Caco-2 (cell line): ENCODE measurements around the gene CC2D1B. TPM values are rescaled to one million over a fixed set of nuclear protein-coding genes. Genes with fewer than 3 reads are reported as not detected.

Experiments used
- Bru-seq: library from RNA; stranded (reverse); fragments of 400-500 nt; gene quantifications from one replicate; lab custom pipeline; 2021; lab: Mats Ljungman, UMichigan
- BruChase-seq, 2 experiments: library from RNA; stranded (reverse); fragments of 400-500 nt; gene quantifications; one replicate each; lab custom pipeline; 2021; lab: Mats Ljungman, UMichigan
- BruUV-seq: library from RNA; stranded (reverse); fragments of 400-500 nt; replicated peaks from 2 replicates; lab custom pipeline; 2021; lab: Mats Ljungman, UMichigan
- CTCF ChIA-PET: fragments of 300-600 bp; sonication (Branson Sonifier 250); formaldehyde crosslinking; loops from one replicate; lab custom pipeline; 2022; ENCODE audit warnings: antibody characterized with exemption; lab: Charles Lee
- POLR2A ChIA-PET: fragments of 300-600 bp; sonication (Branson Sonifier 250); formaldehyde crosslinking; loops from one replicate; lab custom pipeline; 2022; ENCODE audit warnings: antibody characterized with exemption; lab: Charles Lee
- DNase-seq, 2 experiments: peaks; one replicate each; pipeline versions ENCODE4 v3.0.0 to v3.0.0-alpha.2; 2020 to 2022
- H3K27me3 ChIP-seq: replicated peaks from 2 replicates; pipeline ENCODE4 v1.6.0; 2011; ENCODE audit warnings: low read length; ENCODE audit not compliant: control insufficient read depth, insufficient read depth
- H3K36me3 ChIP-seq: 2 replicates; pipeline ENCODE4 v1.5.1; 2011; ENCODE audit warnings: low read length; ENCODE audit not compliant: control insufficient read depth, insufficient read depth
- H3K4me1 ChIP-seq: fragments of 250-450 bp; sonication (Bioruptor Pico); 2 replicates; pipeline ENCODE4 v1.5.1; 2020; ENCODE audit warnings: mild to moderate bottlenecking
- H3K4me3 ChIP-seq: 2 replicates; pipeline ENCODE4 v1.5.1; 2011; ENCODE audit warnings: low read depth, mild to moderate bottlenecking, control low read depth, low read length
- H3K9me3 ChIP-seq: fragments of 250-450 bp; sonication (Bioruptor Pico); 2 replicates; pipeline ENCODE4 v1.5.1; 2020; ENCODE audit warnings: mild to moderate bottlenecking, moderate library complexity
- H3K27ac Mint-ChIP-seq: one replicate; pipeline ENCODE4 v1.8.0; 2022; ENCODE audit warnings: mixed read lengths; ENCODE audit not compliant: unreplicated experiment
- H3K27me3 Mint-ChIP-seq: one replicate; pipeline ENCODE4 v1.8.0; 2022; ENCODE audit warnings: mixed read lengths; ENCODE audit not compliant: insufficient read depth, unreplicated experiment
- H3K36me3 Mint-ChIP-seq: one replicate; pipeline ENCODE4 v1.8.0; 2022; ENCODE audit warnings: mild to moderate bottlenecking, mixed read lengths; ENCODE audit not compliant: insufficient read depth, unreplicated experiment
- H3K4me1 Mint-ChIP-seq: one replicate; pipeline ENCODE4 v1.8.0; 2022; ENCODE audit warnings: low read depth, mixed read lengths; ENCODE audit not compliant: unreplicated experiment
- H3K4me3 Mint-ChIP-seq: one replicate; pipeline ENCODE4 v1.8.0; 2022; ENCODE audit warnings: mild to moderate bottlenecking, moderate library complexity, mixed read lengths; ENCODE audit not compliant: unreplicated experiment
- H3K9me3 Mint-ChIP-seq: one replicate; pipeline ENCODE4 v1.8.0; 2022; ENCODE audit warnings: mixed read lengths; ENCODE audit not compliant: unreplicated experiment
- intact Hi-C: fragments of 100-400 bp; cut with micrococcal nuclease; formaldehyde crosslinking; loops from one replicate; pipeline ENCODE4 v1.10.0; 2022; ENCODE audit not compliant: unreplicated experiment
- long read RNA-seq: library from polyadenylated mRNA; stranded (forward); transcript quantifications from one replicate; pipeline ENCODE4 v2.0.0, GENCODE V29; 2022
- total RNA-seq: library from RNA; stranded (reverse); gene quantifications from 2 replicates; pipeline ENCODE4 v1.2.3, GENCODE V29; 2022
- TF ChIP-seq, protein P1 (sequence below), 2 experiments: fragments of 200-600 bp in 1 of 2; IDR thresholded peaks; 1 replicate in 1 of 2; 2 replicates in 1 of 2; pipeline versions ENCODE4 v1.5.1 to v1.8.0; 2011 to 2022; ENCODE audit warnings: antibody characterized with exemption in 1 of 2, control low read depth in 1 of 2, inconsistent platforms in 1 of 2, low read depth in 1 of 2, low read length in 1 of 2, mild to moderate bottlenecking in 1 of 2, moderate library complexity in 1 of 2; ENCODE audit not compliant: insufficient read depth in 1 of 2, severe bottlenecking in 1 of 2, unreplicated experiment in 1 of 2

The CC2D1B gene
- 31.1 and 32.4 TPM in 2 replicates for total RNA-seq
- percentile 68 among the genes with signal in this experiment for Bru-seq, nascent RNA
- percentile 70 among the genes with signal in this experiment for BruChase-seq, experiment 1, labeled RNA remaining after a 2-hour chase
- BruChase-seq, experiment 2, labeled RNA remaining after a 6-hour chase = percentile 73 among the genes with signal in this experiment
- long read RNA-seq, partial matches to known transcripts = 6 of 16 reads
- long read RNA-seq, other reads (novel, unspliced or antisense) = 10 of 16 reads

DNA sequence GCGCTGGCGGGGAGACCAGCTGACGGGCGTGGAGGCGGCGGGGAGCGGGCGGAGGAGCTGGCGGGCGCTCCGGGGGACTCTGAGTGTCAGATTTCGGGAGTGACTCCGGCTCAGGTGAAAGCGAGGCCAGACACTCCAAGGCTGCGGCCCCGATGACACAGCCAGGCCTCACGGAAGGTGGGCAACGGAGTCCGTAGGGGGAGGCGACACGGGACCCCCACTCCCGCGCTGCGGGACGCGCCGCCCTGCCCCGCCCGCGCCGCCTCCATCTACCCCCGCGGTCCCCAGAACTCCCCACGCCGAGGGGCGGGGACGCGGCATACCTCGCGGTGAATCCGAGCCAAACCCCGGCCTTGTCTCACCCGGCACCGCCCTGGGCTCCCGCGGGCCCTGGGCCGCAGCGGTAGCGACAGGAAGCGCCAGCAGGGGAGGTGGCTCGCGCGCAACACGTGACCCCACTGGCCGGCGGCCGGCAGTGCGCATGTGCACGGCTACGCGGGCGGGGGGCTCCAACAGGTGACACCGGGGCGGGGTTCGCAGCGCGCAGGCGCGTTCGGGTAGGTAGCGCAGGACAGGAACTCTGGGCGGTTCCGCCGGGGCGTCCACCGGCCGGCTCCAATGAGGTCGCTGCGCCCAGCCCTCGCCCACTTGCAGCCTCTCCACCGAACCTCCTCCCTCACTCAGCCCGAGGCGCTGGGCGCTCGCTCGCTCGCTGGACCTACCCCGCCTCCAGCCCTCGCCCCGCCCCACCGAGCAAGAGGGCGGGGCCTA is at the start of gene CC2D1B:
Gene CC2D1B, minus strand, starts transcription at position 460 of the 771 bp plus-strand sequence. CDS start 1,585 bp downstream, outside the sequence.
- no peaks in the 10 kb centered on the region for H3K27me3 ChIP-seq
- POLR2A ChIA-PET = interaction anchor here (0.5 to 1.0 kb wide), 3 partner anchors 38 to 520 kb away, joined by 3 to 5 read pairs (median 5); partner anchors contain the start of genes ORC1, PRPF38A and TXNDC12

GRCh38 chr1:52414942-52415341 is 48.9 kb upstream of the CC2D1B start:
- H3K27ac Mint-ChIP-seq = no peak overlapping the region
- no peaks in the 10 kb centered on the region for H3K4me1 Mint-ChIP-seq
- POLR2A ChIA-PET = no interaction called here
- Histone ChIP-seq H3K4me1 (no peaks in the 10 kb centered on the region), H3K9me3 (no peaks in the 10 kb centered on the region), H3K4me3 (no peak overlapping the region), H3K27me3 (no peaks in the 10 kb centered on the region), H3K36me3 (peaks cover 1% of the 10 kb centered on the region; the same call in 1 of the 2 replicates)
- no peaks in the 10 kb centered on the region for H3K9me3 Mint-ChIP-seq
- intact Hi-C loops = no loop called here
- H3K27me3 Mint-ChIP-seq = no peaks in the 10 kb centered on the region
- TF ChIP-seq, protein P1, sequence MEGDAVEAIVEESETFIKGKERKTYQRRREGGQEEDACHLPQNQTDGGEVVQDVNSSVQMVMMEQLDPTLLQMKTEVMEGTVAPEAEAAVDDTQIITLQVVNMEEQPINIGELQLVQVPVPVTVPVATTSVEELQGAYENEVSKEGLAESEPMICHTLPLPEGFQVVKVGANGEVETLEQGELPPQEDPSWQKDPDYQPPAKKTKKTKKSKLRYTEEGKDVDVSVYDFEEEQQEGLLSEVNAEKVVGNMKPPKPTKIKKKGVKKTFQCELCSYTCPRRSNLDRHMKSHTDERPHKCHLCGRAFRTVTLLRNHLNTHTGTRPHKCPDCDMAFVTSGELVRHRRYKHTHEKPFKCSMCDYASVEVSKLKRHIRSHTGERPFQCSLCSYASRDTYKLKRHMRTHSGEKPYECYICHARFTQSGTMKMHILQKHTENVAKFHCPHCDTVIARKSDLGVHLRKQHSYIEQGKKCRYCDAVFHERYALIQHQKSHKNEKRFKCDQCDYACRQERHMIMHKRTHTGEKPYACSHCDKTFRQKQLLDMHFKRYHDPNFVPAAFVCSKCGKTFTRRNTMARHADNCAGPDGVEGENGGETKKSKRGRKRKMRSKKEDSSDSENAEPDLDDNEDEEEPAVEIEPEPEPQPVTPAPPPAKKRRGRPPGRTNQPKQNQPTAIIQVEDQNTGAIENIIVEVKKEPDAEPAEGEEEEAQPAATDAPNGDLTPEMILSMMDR (IDR thresholded peaks at IDR 0.05; ENCODE audit: insufficient read depth in 1 of 2, low read depth in 1 of 2, low read length in 1 of 2, severe bottlenecking in 1 of 2, unreplicated experiment in 1 of 2) = no peak
- peaks cover 84% of the 10 kb centered on the region for H3K36me3 Mint-ChIP-seq
- no peak overlapping the region for H3K4me3 Mint-ChIP-seq
- CTCF ChIA-PET = no interaction called here
- no TSS peak for BruUV-seq
- DNase-seq = no peak

More for the DNA sequence above, at the start of gene CC2D1B:
- peak within 1 kb of the TSS; percentile 95 for H3K27ac Mint-ChIP-seq
- Histone ChIP-seq H3K36me3 (peaks cover 2% of the 10 kb centered on the region), H3K9me3 (no peaks in the 10 kb centered on the region), H3K4me1 (peaks cover 6% of the 10 kb centered on the region; the same call in 1 of the 2 replicates), H3K4me3 (peak within 1 kb of the TSS; percentile 83)
- BruUV-seq = TSS peak; percentile 76
- CTCF ChIA-PET = interaction anchor here (0.5 to 2.6 kb wide), 7 partner anchors 15 to 793 kb away, joined by 3 to 9 read pairs (median 3); partner anchors contain the start of genes ORC1 and PRPF38A
- H3K9me3 Mint-ChIP-seq = no peaks in the 10 kb centered on the region
- no peaks in the 10 kb centered on the region for H3K27me3 Mint-ChIP-seq
- intact Hi-C loops = loop anchor here (1.0 kb wide), 1 partner anchor 38 kb away; the partner anchor contains the start of genes ORC1 and PRPF38A
- H3K36me3 Mint-ChIP-seq = peaks cover 32% of the 10 kb centered on the region
- DNase-seq = peak; percentile 99
- H3K4me1 Mint-ChIP-seq = peaks cover 9% of the 10 kb centered on the region
- TF ChIP-seq, protein P1 (IDR thresholded peaks at IDR 0.05; ENCODE audit: insufficient read depth in 1 of 2, low read depth in 1 of 2, low read length in 1 of 2, severe bottlenecking in 1 of 2, unreplicated experiment in 1 of 2) = peak in 1 of 2 experiments; percentile 15
- H3K4me3 Mint-ChIP-seq = peak within 1 kb of the TSS; percentile 96

DNA sequence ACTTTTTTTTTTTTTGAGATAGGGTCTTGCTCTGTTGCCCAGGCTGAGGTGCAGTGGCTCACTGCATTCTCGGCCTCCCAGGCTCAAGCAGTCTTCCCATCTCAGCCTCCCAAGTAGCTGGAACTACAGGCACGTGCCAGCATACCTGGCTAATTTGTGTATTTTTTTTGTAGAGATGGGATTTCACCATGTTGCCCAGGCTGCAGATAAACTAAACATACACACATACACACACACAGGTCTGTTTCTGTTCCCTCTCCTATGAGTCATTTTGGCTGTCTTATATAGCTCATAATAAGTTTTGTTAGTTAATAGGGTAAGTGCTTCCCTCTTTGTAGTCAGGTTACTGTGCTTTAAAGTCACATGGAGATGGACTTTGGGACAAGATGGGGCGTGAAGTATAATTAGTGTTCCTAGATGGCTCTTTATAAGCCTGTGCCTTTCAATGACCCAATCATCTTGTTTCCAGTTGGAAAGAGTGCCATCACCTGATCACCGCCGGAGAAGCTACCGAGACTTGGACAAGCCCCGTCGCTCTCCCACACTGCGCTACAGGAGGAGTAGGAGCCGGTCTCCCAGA is 47.5 kb upstream of the CC2D1B start:
- ChIA-PET POLR2A (no interaction called here), CTCF (no interaction called here)

More for the DNA sequence above, 47.5 kb upstream of the CC2D1B start:
- Histone ChIP-seq H3K36me3 (peaks cover 3% of the 10 kb centered on the region; the same call in 1 of the 2 replicates), H3K4me1 (no peaks in the 10 kb centered on the region), H3K27me3 (no peaks in the 10 kb centered on the region), H3K9me3 (no peaks in the 10 kb centered on the region), H3K4me3 (no peak overlapping the region)
- intact Hi-C loops = no loop called here
- H3K9me3 Mint-ChIP-seq = no peaks in the 10 kb centered on the region
- H3K4me1 Mint-ChIP-seq = no peaks in the 10 kb centered on the region
- DNase-seq = no peak
- H3K27me3 Mint-ChIP-seq = no peaks in the 10 kb centered on the region
- peaks cover 79% of the 10 kb centered on the region for H3K36me3 Mint-ChIP-seq
- TF ChIP-seq, protein P1 (IDR thresholded peaks at IDR 0.05; ENCODE audit: insufficient read depth in 1 of 2, low read depth in 1 of 2, low read length in 1 of 2, severe bottlenecking in 1 of 2, unreplicated experiment in 1 of 2) = no peak
- no peak overlapping the region for H3K27ac Mint-ChIP-seq
- H3K4me3 Mint-ChIP-seq = no peak overlapping the region
- no TSS peak for BruUV-seq
